Thyroid gland (tissue), 4 donors: Measurements from ENCODE around the gene KCTD2. TPM values are rescaled to one million over a fixed set of nuclear protein-coding genes. Genes with fewer than 3 reads are reported as not detected.
A peak's percentile ranks its signal among the peaks of the same experiment; 100 is the strongest.

Source experiments
- DNase-seq, 2 donors: peaks; one replicate each; pipeline ENCODE4 v3.0.0-alpha.2; 2019
- H3K27ac ChIP-seq, 3 donors: fragments of 200-600 bp; sonication (generic); 1 replicate in 2 of 3; 2 replicates in 1 of 3; pipeline ENCODE4 v1.5.1; 2016 to 2019; ENCODE audit warnings: mild to moderate bottlenecking in 1 of 3, moderate library complexity in 1 of 3
- H3K27me3 ChIP-seq: fragments of 200-600 bp; sonication (generic); one replicate; pipeline ENCODE4 v1.5.1; 2019
- H3K36me3 ChIP-seq, 2 donors: fragments of 200-600 bp; sonication (generic); one replicate each; pipeline ENCODE4 v1.5.1; 2016 to 2019
- H3K4me1 ChIP-seq, 2 donors: fragments of 200-600 bp; sonication (generic); one replicate each; pipeline ENCODE4 v1.5.1; 2017 to 2019
- H3K4me3 ChIP-seq, 3 donors: fragments of 200-600 bp; sonication (generic); replicated peaks in 1 of 3; 1 replicate in 2 of 3; 2 replicates in 1 of 3; pipeline ENCODE4 v1.5.1; 2016; ENCODE audit warnings: mild to moderate bottlenecking in 1 of 3
- H3K9me3 ChIP-seq: fragments of 200-600 bp; sonication (generic); one replicate; pipeline ENCODE4 v1.5.1; 2017
- POLR2A ChIP-seq, 2 donors: fragments of 450-650 bp; IDR thresholded peaks; one replicate each; pipeline ENCODE4 v1.6.1; 2017; ENCODE audit warnings: antibody characterized with exemption in 2 of 2, mild to moderate bottlenecking in 2 of 2, moderate library complexity in 1 of 2
- WGBS, 2 donors: methylation state at CpG; one replicate each; pipeline ENCODE4 v1.1.5; 2017; 5-methylcytosine and 5-hydroxymethylcytosine counted together
- intact Hi-C: fragments of 100-400 bp; cut with DNase I; formaldehyde crosslinking; loops from one replicate; pipeline ENCODE4 v1.15.1; 2023
- total RNA-seq, 4 donors: library from RNA; depleted of rRNA; stranded (reverse); fragments of >200 nt; gene quantifications; one replicate each; pipeline ENCODE4 v1.2.3, GENCODE V29; 2016
- TF ChIP-seq, protein P1 (sequence below), 6 experiments: fragments of 200-600 bp in 3 of 6; fragments of 450-650 bp in 3 of 6; sonication (generic) in 3 of 6; IDR thresholded peaks; one replicate each; pipeline ENCODE4 v1.5.1; 2016 to 2019; ENCODE audit warnings: antibody characterized with exemption in 6 of 6, mild to moderate bottlenecking in 2 of 6, inconsistent platforms in 1 of 6, moderate library complexity in 1 of 6

The KCTD2 gene
- total RNA-seq, 4 donors from 2014 or later: 33.6 to 48.6 (median 41.7) TPM

DNA sequence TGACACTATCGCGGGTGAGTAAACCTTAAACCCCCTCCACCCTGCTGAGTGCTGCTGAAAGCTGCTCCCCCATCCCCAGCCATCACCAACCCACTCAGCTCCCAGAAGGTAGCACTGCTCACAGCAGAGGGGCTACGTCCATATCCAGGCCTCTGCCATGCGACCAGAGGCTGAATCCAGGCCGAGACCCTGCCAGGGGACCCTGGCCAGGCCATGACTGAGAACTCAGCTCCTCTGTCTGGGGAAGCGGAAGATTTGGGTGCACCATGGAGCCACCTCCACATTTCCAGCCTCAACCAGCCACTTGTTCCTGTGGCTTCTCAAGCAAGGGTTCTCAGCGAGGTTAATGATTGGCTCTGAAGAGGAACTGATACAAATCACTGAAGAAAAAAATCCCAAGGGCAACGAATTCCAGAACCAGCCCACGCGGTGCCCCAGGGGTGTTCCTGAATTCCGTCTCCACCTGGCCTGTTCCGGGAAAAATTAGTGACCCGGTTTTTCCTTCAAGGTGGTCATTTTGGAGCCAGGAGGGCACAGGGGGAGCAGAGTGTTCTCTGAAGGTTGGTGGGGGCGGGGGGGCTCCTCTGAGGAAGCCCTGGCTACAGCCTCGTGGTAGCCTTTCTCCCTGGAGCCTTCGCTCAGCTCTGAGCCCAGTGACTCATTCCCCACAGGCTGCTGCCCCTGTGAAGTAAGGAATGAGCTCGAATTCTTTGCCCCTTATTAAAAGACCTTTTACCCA, 31.4 kb downstream of the KCTD2 start:
- 67 to 82% methylated on average over 12 to 16 of the region's 17 CpGs for WGBS, 2 donors
- Histone ChIP-seq H3K36me3 (no peaks in the 10 kb centered on the region), H3K27me3 (no peaks in the 10 kb centered on the region), H3K27ac (peak overlapping the region in 2 of 3 donors; percentile 73 to 82), H3K9me3 (no peaks in the 10 kb centered on the region), H3K4me3 (no peak overlapping the region), H3K4me1 (peaks cover 15 to 30% of the 10 kb centered on the region in 2 donors)
- no peak for TF ChIP-seq POLR2A (IDR thresholded peaks at IDR 0.05)
- TF ChIP-seq, protein P1, sequence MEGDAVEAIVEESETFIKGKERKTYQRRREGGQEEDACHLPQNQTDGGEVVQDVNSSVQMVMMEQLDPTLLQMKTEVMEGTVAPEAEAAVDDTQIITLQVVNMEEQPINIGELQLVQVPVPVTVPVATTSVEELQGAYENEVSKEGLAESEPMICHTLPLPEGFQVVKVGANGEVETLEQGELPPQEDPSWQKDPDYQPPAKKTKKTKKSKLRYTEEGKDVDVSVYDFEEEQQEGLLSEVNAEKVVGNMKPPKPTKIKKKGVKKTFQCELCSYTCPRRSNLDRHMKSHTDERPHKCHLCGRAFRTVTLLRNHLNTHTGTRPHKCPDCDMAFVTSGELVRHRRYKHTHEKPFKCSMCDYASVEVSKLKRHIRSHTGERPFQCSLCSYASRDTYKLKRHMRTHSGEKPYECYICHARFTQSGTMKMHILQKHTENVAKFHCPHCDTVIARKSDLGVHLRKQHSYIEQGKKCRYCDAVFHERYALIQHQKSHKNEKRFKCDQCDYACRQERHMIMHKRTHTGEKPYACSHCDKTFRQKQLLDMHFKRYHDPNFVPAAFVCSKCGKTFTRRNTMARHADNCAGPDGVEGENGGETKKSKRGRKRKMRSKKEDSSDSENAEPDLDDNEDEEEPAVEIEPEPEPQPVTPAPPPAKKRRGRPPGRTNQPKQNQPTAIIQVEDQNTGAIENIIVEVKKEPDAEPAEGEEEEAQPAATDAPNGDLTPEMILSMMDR (IDR thresholded peaks at IDR 0.05): no peak
- intact Hi-C loops: no loop called here
- no peak for DNase-seq

DNA sequence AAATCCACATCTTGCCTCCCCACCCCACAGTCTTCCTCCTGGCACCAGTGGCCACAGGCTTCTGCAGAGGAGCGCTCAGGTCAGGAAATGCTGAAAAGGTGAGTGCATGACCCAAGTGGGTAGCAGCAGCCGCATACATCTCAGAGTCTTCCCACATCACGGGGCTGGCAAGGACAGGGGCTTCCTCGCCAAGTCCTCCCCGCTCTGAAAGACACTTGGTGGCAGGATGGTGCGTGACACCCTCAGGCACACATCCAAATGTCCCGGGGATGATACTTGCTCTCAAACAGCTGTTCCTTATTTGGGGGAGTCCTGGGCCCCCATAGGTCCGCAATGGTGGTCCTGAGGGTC, 32.0 kb downstream of the KCTD2 start:
- H3K27ac ChIP-seq: no peak overlapping the region
- 50 to 80% methylated on average over 2 to 8 of the region's 8 CpGs for WGBS, 2 donors

DNA sequence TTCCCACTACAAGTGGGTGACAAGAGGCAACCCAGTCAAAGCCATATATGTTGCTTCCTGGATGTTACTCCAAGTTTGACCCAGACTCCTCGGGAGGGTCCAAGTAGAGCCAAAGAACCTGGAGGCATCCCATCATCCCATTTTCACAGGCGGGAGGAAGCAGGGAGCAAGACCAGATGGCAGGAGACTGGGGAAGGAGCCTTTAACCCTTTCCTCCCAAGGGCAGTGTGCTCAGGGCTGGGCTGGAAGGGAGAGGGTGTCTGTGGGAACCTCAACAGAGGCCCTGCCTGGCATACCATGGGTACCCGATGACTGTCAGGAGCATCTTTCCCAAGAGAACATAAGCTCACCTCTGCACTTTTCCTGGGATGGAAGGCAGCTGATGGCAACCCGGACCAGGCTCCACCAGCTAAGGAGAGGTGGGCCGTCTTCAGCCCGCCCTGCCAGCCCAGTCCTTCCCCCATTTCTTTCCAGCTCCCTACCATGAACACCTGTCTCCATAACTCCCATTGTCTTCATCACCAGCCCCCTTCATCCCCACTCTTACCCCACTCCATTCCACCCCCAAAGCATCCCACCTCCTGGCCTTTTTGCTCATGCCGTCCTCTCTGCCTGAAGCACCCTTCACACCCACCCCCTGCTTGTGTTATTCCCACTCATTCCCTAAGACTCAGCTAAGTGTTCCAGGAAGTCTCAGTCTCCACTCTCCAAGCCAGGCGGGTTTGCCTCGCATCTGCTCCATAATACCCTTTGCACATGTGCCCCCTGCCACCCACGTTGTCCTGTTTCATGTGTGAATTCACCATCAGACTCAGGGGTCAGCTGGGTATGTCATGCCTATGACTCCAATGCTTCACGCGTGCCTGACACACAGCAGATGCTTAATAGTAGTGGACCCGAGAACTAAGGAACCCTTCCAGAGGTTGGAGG, 34.9 kb downstream of the KCTD2 start:
- H3K9me3 ChIP-seq: no peaks in the 10 kb centered on the region
- no peak for DNase-seq
- no peaks in the 10 kb centered on the region for H3K27me3 ChIP-seq
- H3K36me3 ChIP-seq: no peaks in the 10 kb centered on the region
- TF ChIP-seq, protein P1 (IDR thresholded peaks at IDR 0.05): no peak
- TF ChIP-seq POLR2A (IDR thresholded peaks at IDR 0.05): no peak
- H3K27ac ChIP-seq: no peak overlapping the region
- 83 to 88% methylated on average over 13 of the region's 13 CpGs for WGBS, 2 donors
- intact Hi-C loops: no loop called here
- H3K4me1 ChIP-seq: peaks cover 24 to 48% of the 10 kb centered on the region in 2 donors
- H3K4me3 ChIP-seq: no peak overlapping the region

More for the DNA sequence above, 32.0 kb downstream of the KCTD2 start:
- DNase-seq: no peak
- TF ChIP-seq, protein P1 (IDR thresholded peaks at IDR 0.05): no peak
- TF ChIP-seq POLR2A (IDR thresholded peaks at IDR 0.05): no peak
- H3K4me3 ChIP-seq: no peak overlapping the region
- H3K4me1 ChIP-seq: peaks cover 20 to 35% of the 10 kb centered on the region in 2 donors
- H3K9me3 ChIP-seq: no peaks in the 10 kb centered on the region
- H3K36me3 ChIP-seq: no peaks in the 10 kb centered on the region
- intact Hi-C loops: no loop called here
- no peaks in the 10 kb centered on the region for H3K27me3 ChIP-seq

DNA sequence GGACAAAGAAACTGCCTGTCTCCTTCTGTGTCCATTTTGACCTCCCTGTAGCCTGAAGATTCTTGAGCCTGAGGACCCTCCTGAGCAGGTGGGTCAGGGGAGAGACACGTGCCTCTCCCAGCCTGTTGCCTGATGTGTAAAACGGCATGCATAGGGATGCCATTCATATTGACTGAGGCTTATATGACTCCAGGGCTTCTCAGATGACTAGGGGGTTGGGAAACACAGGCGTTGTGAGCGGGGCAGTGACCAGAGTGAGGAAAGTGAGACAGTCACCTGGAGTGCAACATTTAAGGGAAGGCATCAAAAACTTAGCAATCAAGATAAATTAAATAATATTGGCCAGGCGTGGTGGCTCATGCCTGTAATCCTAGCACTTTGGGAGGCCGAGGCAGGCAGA, 35.7 kb downstream of the KCTD2 start:
- no peak for DNase-seq
- H3K27ac ChIP-seq: no peak overlapping the region
- H3K27me3 ChIP-seq: no peaks in the 10 kb centered on the region
- H3K9me3 ChIP-seq: no peaks in the 10 kb centered on the region
- H3K4me3 ChIP-seq: no peak overlapping the region
- peaks cover 20 to 47% of the 10 kb centered on the region in 2 donors for H3K4me1 ChIP-seq
- 82 to 89% methylated on average over 6 of the region's 6 CpGs for WGBS, 2 donors
- intact Hi-C loops: no loop called here
- no peaks in the 10 kb centered on the region for H3K36me3 ChIP-seq
- TF ChIP-seq, protein P1 (IDR thresholded peaks at IDR 0.05): no peak
- no peak for TF ChIP-seq POLR2A (IDR thresholded peaks at IDR 0.05)
